Measurements from ENCODE around the gene SRSF11.
A peak's percentile ranks its signal among the peaks of the same experiment; 100 is the strongest.

DNA sequence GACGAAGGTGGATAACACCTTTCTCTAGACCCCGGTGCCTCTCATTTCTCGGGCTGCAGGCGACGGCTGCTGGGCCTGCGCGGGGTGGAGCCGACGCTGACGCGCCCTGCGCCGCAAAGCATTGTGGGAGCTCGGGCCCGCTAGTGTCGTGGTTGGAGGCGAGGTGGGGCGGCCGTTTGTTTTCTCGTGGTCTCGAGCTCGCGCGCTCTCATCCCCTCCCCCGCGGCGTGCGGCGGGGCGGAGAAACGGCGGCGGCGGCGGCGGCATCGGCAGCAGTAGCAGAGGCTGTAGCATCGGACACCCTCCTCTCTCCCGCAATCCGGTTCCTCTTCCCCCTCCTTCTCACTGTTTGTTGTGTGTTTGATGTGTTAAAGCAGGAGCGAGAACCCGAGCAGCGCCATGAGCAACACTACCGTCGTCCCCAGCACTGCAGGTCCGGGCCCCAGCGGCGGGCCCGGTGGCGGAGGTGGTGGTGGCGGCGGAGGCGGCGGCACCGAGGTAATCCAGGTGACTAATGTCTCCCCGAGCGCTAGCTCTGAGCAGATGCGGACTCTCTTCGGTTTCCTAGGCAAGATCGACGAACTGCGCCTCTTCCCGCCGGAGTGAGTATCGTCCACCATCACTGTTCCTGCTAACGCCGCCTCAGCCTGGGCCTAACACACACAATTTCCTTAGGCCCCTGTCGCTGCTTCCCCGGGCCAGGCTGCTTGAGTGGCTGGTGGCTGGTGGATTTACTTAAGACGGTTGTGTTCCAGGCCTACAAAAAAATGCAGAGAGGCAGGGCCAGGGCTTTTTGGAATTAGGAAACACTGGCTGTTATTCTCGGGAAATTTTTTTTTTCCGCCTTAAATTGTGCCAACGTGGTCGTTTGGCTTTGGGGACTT, at the start of gene SRSF11:
- no peak for TF ChIP-seq SRF (IDR thresholded peaks at IDR 0.05; ENCODE audit: low read depth, low read length)
- TF ChIP-seq MAFK (IDR thresholded peaks at IDR 0.05; ENCODE audit: low read depth, low read length) = no peak
- TF ChIP-seq JUND (IDR thresholded peaks at IDR 0.05; ENCODE audit: low read length) = no peak
- peak; percentile 98 for TF ChIP-seq ASH2L (IDR thresholded peaks at IDR 0.05; ENCODE audit: low read length)
- TF ChIP-seq POLR2A (IDR thresholded peaks at IDR 0.05; ENCODE audit: control extremely low read depth in 1 of 2, low read depth in 2 of 2, low read length in 2 of 2) = peak; percentile 75 to 99
- TF ChIP-seq, protein P1, sequence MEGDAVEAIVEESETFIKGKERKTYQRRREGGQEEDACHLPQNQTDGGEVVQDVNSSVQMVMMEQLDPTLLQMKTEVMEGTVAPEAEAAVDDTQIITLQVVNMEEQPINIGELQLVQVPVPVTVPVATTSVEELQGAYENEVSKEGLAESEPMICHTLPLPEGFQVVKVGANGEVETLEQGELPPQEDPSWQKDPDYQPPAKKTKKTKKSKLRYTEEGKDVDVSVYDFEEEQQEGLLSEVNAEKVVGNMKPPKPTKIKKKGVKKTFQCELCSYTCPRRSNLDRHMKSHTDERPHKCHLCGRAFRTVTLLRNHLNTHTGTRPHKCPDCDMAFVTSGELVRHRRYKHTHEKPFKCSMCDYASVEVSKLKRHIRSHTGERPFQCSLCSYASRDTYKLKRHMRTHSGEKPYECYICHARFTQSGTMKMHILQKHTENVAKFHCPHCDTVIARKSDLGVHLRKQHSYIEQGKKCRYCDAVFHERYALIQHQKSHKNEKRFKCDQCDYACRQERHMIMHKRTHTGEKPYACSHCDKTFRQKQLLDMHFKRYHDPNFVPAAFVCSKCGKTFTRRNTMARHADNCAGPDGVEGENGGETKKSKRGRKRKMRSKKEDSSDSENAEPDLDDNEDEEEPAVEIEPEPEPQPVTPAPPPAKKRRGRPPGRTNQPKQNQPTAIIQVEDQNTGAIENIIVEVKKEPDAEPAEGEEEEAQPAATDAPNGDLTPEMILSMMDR (IDR thresholded peaks at IDR 0.05; ENCODE audit: control extremely low read depth in 1 of 3, insufficient read depth in 1 of 3, low read depth in 1 of 3, low read length in 3 of 3) = no peak
- peak; percentile 90 for TF ChIP-seq BACH1 (IDR thresholded peaks at IDR 0.05; ENCODE audit: low read length)
- no peak for TF ChIP-seq SIRT6 (IDR thresholded peaks at IDR 0.05; ENCODE audit: low read length)
